GM21786 (cell line): ENCODE data around the gene M1AP.

Experiments used
- ATAC-seq: cut with Tn5 transposase; IDR thresholded peaks from one replicate; pipeline ENCODE4 v1.9.1; 2021; ENCODE audit not compliant: unreplicated experiment

The M1AP gene

GRCh38 chr2:74507926-74508520, 140.1 kb downstream of the M1AP start:
- ATAC-seq: peak; percentile 0
